ENCODE data around the gene SDK1.

The SDK1 gene

GRCh38 chr7:4050126-4050660 lies 749.1 kb downstream of the SDK1 start:
- no peak for DNase-seq (ENCODE audit: low spot score)

GRCh38 chr7:4051696-4052095 lies 750.6 kb downstream of the SDK1 start:
- DNase-seq (ENCODE audit: low spot score), result no peak

GRCh38 chr7:4052130-4052529 lies 751.1 kb downstream of the SDK1 start:
- no peak for DNase-seq (ENCODE audit: low spot score)

DNA sequence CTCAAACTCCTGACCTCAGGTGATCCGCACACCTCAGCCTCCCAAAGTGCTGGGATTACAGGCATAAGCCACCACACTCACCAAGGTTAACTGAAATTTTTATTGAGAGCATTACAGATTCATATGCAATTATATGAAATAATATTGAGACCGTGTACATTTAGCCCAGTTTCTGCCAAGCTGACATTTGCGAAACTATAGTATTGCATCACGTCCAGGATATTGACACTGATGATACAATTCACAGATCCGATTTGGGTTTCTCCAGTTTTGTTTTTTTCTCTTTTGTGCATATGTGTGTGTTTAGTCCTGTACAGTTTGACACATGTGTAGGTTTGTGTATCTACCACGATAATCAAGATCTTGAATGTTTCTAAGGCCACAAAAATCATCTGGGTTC lies 753.1 kb downstream of the SDK1 start:
- DNase-seq (ENCODE audit: low spot score), result no peak

- DNase-seq (ENCODE audit: low spot score), result no peak
Observed at GRCh38 chr7:4056552-4057288, 755.7 kb downstream of the SDK1 start.

- DNase-seq (ENCODE audit: low spot score), result no peak
Observed at GRCh38 chr7:4057289-4057616, 756.2 kb downstream of the SDK1 start.

DNA sequence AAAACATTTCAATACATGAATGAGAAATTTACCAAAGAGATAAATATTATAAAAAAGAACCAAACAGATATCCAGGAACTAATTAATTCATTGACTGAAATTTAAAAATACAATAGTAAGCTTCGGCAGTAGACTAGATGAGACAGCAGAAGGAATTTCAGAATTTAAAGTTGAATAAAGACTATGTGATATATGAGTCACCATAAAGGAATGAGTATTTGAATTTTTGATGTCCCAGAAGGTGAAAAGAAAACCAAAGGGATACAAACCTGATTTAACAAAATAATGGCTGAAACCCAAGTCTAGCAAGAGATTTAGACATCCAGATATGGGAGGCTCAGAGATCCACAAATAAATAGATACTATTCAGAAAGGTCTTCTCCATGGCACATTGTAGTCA lies 757.1 kb downstream of the SDK1 start:
- no peak for DNase-seq (ENCODE audit: low spot score)

DNA sequence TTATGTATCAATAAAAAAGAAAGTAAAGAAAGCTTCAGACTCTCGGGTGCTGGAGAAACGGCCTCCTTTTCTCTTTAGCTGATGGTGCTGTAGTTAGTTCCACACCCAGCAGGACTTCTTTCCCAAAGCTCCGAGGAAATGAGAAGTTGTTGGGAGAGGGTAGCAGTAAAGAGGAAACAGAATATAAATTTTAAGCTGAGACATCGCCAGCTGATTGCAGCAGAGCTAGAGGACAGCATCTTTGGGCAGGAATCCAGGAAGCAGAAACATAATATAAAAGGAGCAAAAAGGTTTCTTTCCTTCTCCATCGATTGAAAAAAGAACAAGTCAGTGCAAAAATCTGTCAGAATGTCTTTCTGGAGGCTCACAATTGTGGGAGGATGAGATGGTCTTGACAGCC lies 764.1 kb downstream of the SDK1 start:
- DNase-seq (ENCODE audit: low spot score), result no peak

DNA sequence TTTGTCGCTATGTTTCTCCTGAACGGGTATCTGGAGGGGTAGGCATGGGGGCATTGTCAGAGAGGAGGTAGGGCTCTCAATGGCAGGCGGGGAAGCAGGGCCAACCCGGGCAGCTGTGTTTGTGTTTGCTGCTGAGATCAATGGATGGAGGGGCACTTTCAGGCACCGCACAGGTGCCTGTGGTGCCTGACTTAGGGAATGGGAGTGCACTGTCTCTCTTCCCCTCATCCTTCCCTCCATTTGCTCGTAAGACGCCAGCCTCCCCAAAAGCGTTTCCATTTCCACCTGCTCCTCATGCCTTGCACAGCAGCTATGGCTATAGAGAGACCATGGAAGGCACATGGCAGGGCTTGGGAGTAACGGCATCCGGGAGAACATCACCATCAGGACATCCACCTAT lies 765.2 kb downstream of the SDK1 start:
- DNase-seq (ENCODE audit: low spot score), result no peak

DNA sequence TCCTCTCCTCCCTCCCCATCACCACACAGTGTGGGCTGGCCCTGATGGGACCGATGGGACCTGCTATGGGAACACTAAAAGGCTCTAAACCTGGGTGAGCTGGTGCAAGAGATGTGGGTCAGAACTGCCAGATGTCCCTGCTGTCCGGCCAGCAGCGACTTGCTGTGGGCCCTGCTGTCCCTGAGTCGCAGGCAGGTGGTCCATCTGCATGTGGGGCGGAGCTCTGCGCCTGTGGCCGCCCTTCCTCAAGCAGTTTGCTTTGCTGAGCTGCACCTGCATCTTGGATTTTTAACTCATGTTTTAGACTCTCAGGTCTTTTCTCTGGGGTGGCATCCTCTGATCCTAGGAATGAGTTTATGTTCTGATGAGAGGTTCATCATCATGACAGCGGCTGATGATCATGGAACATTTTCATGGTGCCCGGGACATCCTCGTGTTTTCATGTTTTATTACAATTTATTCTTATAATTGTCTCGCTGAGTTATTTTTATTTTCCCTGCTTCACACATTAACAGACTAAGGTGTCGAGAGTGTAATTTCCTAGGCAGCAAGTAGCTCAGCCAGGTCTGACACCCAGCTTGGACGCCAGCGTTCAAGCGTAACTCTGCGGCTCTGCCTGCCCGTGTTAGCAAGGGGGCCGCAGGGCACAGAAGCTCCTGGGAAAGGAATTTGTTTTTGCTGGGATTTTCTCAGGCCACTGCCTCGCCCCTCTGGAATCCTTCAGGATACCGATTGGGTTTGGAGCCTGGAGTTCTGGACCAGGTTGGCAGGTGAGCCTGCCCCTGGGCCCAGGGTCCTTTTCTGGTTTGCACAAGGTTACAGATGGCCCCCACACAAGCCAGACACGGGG lies 765.8 kb downstream of the SDK1 start:
- DNase-seq (ENCODE audit: low spot score), result no peak

DNA sequence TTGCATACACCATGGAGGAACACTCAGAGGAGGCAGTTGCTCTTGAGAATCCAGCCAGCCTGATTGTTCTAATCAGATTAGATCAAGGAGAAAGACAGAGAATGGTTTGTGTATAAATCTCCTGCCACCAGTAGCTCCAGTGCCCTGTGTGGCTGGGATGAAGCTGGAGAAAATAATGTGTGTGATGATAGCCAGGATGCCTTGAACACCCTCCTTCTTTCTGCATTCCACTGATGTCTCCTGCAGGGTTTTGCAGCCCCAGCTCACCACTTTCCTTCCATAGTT lies 766.4 kb downstream of the SDK1 start:
- no peak for DNase-seq (ENCODE audit: low spot score)

- no peak for DNase-seq (ENCODE audit: low spot score)
Observed at GRCh38 chr7:4067874-4068273, 766.8 kb downstream of the SDK1 start.

DNA sequence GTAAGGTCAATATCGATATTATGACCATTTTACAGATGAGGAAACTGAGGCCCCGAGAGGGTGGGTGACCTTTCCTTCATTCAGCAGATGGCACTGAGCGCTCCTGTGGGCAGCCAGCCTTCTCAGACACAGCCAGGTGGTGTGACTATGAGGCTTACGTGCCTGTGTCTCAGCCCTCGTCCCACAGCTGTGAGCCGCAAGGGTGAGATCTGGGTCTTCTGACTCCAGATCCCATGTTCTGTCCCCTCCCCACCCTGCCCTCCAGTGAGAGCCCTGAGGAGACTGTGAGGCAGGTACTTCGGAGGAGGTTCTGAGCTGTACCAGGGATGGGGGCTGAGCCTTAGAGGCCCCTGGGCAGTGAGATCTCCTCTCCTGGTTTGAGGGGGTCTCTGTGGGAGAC lies 767.2 kb downstream of the SDK1 start:
- DNase-seq (ENCODE audit: low spot score), result no peak

DNA sequence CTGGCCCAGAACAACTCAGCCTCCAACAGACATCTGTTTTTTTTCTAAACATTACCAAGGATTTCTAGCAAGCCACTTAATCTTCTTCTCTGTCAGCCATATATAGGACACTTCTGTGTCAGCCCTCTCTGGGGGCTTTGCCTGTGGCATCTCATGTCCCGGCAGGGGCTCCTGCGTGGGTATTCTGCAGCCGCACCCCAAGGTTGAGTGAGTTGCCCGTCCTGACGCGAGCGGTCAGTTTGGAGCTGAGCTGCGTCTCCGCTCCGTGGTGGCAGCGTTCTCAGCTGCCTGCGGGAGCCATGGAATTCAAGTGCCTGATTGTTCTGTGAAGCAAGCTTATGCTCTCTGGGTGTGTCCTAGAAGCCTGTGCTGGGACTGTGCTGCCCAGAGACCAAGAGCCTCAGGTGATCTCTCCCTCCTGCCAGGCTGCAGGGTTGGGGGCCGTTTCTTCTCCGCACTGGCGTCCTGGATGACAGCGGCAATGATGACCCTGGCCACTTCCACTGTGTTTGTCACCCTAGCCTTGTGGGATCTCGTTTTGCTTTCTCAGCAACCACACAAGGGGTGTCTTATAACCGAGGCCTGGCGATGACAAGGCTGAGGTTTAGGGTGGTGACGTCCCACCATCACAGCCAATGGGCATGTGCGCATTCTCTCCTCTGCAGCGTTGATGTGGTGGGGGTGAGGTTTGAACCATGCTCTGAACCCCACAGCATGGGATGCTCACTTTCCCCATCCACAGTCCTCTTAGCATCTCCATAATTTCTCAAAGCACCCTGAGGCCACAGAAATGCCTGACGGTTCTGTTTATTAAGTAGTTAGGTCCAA lies 768.4 kb downstream of the SDK1 start:
- DNase-seq (ENCODE audit: low spot score), result no peak

DNA sequence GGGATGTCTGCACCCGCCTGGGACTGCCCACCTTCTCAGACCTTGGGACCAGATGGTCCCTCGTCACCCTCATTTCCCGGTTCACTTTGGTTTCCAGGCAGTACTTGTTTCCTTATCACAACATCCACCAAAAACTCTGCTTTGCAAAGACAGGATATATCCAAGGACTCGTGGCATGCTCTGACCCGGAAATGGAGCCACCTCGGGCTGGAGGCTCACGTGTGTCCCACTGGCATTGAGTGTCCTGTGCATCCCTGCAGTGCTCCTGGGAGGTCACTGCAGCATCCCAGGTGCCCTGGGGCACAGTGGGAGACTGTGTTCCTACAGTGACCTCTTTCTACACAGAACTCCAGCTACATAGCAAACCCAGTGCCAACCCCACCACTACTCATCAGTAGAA lies 769.2 kb downstream of the SDK1 start:
- DNase-seq (ENCODE audit: low spot score), result no peak

DNA sequence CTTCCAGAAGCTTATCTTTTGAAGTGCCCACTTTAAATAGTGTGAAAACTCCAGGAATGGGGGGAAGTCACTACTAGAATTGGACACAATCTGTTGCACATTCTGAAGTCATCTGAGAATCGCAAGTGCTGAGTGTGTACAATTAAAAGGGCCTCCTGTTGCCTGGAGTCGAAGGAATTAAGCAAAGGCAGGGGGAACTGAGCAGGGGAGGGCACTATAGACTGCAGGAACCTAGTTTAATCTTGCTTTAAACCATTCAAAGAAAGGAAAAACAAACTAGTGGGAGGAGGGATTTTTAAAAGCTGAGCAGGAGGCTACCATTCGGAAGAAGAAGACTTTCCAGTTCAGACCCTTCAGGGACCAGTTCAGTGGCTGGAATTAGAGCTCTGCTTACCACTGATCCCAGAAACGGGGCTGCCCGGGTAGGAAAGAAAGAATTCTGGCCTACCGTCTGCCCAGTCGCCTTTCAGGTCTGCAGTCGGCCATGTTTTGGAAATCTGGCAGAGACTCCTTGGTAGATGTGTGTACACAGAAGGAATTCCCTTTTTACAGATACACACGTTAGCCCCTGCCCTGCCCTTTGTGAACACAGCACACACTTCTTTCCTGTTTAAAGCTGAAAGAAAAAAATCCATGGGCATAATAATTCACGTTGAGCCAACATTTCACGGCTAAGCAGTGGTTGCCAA lies 770.5 kb downstream of the SDK1 start:
- DNase-seq (ENCODE audit: low spot score), result no peak

GRCh38 chr7:4072161-4072925 lies 771.3 kb downstream of the SDK1 start:
- no peak for DNase-seq (ENCODE audit: low spot score)

GRCh38 chr7:4073052-4073451 lies 772.0 kb downstream of the SDK1 start:
- DNase-seq (ENCODE audit: low spot score), result no peak

GRCh38 chr7:4073750-4074149 lies 772.7 kb downstream of the SDK1 start:
- DNase-seq (ENCODE audit: low spot score), result no peak

DNA sequence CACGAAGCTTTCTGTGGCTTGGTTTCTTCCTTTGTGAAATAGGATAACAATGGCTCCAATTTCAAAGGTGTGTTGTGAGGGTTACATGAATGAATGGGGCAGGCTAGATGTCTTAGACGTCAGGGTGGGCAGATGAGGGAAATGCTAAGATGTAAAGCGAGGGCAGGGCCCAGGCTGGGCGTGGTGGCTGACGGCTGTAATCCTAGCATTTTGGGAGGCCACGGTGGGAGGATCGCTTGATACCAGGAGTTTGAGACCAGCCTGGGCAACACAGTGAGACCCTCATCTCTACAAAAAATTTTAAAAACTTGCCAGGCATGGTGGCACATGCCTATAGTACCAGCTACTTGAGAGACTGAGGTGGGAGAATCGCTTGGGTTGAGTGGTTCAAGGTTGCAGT lies 773.4 kb downstream of the SDK1 start:
- no peak for DNase-seq (ENCODE audit: low spot score)

- no peak for DNase-seq (ENCODE audit: low spot score)
Observed at GRCh38 chr7:4074994-4075393, 773.9 kb downstream of the SDK1 start.

Measured in germinal center (tissue), 1 donor.